GM12864 (cell line): Measurements from ENCODE around the gene TATDN2.

Experiments used
- DNase-seq: peaks from one replicate; pipeline ENCODE4 v3.0.0-alpha.2; 2011; ENCODE audit warnings: low read depth
- H3K4me3 ChIP-seq: 2 replicates; pipeline ENCODE4 v1.5.1; 2011; ENCODE audit warnings: mild to moderate bottlenecking, low read depth, low read length, control low read depth
- CTCF ChIP-seq: IDR thresholded peaks from 2 replicates; pipeline ENCODE4 v1.5.1; 2011; ENCODE audit warnings: low read depth, mild to moderate bottlenecking, moderate library complexity, low read length, control low read depth, inconsistent platforms; ENCODE audit errors: missing control alignments

The TATDN2 gene

GRCh38 chr3:10315771-10316344 is 67.6 kb downstream of the TATDN2 start:
- no peak for DNase-seq
- H3K4me3 ChIP-seq = no peak overlapping the region
- peak; percentile 1 for TF ChIP-seq CTCF

- no peak for DNase-seq
- H3K4me3 ChIP-seq = no peak overlapping the region
- no peak for TF ChIP-seq CTCF
Measured at GRCh38 chr3:10317311-10317960, 69.2 kb downstream of the TATDN2 start.

DNA sequence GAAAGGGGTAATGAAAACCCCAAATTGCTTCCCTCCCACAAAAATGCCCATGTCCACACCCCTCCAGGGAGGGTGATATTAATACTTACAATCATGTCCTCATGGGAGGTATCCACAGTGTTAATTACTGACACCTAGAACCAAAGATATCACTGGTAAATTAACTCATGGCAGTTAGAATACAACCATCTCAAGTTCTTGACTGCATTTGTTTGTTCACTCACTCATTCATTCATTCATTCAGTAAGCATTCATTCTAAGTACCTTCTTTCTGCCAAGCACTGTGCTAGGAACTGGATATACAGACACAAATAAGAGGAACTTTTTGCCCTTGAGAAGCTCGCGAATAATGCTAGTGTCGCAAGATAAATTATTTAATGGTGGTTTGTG is 69.7 kb downstream of the TATDN2 start:
- H3K4me3 ChIP-seq = no peak overlapping the region
- no peak for TF ChIP-seq CTCF
- no peak for DNase-seq

GRCh38 chr3:10319251-10319650 is 71.0 kb downstream of the TATDN2 start:
- DNase-seq = no peak
- H3K4me3 ChIP-seq = peak overlapping the region; percentile 38
- no peak for TF ChIP-seq CTCF

GRCh38 chr3:10319804-10320203 is 71.5 kb downstream of the TATDN2 start:
- no peak for DNase-seq
- peak overlapping the region; percentile 95 for H3K4me3 ChIP-seq
- TF ChIP-seq CTCF = no peak

- peak overlapping the region; percentile 95 for H3K4me3 ChIP-seq
- TF ChIP-seq CTCF = no peak
- no peak for DNase-seq
Measured at GRCh38 chr3:10320320-10320677, 72.0 kb downstream of the TATDN2 start.

DNA sequence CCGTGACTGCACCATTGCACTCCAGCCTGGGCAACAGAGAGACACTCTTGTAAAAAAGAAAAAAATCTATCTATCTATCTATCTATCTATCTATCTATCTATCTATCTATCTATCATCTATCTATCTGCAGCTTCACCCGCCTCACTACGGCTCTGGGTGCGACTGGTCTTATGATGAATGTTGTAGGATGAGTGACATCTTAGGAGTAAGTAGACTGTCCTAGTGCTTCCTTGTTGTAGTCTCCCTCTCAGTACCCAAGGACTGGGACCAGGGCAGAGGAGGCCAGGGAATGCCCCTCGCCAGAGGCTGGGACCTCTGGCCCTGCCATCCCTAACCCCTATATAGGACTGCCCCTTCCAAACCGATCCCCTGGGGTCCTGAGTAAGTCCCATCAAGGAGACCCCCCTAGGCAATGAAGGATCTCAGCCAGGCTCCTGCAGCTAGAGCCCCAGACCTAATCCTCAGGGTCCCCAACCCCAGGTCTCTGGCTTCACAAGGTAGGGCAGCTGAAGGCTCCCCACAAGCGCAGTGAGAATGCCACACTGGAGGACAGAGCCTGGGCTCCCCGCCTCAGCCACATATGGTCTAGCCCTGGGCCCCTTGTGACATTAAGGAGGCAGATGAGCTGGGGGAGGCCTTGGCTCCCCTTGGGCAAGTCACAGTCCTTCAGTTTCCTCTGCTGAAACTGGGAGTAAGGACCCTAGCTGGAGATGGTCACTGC is 73.5 kb downstream of the TATDN2 start:
- TF ChIP-seq CTCF = no peak
- DNase-seq = no peak
- H3K4me3 ChIP-seq = no peak overlapping the region
